Myocyte (in vitro differentiated cells): ENCODE measurements around the gene CACNA1B. TPM values are rescaled to one million over a fixed set of nuclear protein-coding genes. Genes with fewer than 3 reads are reported as not detected.
"Not testable (repeated sequence)": the region's sequence is repeated elsewhere in the genome, so short reads cannot be mapped to it uniquely, and the experiment has no call there.

Source experiments
- DNase-seq: peaks from one replicate; pipeline ENCODE4 v3.0.0-alpha.2; 2012; ENCODE audit warnings: low read depth
- total RNA-seq: library from RNA; depleted of rRNA; stranded (reverse); fragments of >200 nt; gene quantifications from 2 replicates; pipeline ENCODE4 v1.2.3, GENCODE V29; 2014

Gene CACNA1B
- total RNA-seq, 1 donor from 2014 or later, result not detected

DNA sequence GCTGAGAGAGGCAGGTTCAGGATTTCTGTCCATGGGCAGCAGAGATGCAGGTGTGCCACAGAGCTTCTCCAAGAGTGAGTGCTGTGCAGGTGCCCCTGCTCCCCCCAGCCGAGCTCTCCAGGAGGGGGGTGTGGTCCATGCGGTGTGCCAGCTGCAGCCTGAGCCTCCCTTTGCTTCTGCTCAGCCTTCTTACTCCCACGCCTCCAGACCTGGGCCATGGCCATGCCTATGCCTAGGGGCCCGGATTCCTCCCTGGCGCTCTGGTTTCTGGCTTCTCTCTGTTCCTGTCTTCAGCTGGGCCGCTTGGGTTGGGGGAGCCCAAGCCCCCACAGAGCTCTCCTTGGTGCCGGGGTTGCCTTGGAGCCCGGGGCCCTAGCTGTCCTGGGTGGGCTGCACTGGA, 133.3 kb downstream of the CACNA1B start:
- DNase-seq, result no peak

DNA sequence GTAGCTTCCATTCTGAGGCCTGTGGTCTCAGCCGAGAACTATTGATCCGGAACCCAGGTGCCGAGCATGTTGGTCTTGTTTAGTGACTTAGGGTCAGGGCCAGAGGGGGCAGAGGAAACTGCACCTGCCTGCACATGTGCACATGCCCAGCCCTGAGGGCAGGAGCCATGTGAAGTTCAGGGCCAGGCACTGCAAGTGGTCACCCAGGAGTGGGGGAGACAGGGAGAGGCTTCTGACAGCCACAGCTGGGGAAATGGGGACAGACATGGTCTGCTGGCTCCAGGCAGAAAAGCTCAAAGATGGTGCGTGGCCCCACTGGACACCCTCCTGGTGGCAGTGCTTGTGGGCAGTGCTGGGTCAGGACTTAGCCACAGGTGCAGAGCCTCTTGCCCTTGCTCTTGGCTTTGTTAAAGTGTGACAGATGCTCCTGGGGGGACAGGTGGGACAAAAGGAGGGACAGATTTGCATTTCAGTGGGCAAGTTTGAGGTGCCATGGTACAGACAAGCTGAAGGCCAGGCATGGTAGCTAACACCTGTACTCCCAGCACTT, 134.4 kb downstream of the CACNA1B start:
- no peak for DNase-seq

DNA sequence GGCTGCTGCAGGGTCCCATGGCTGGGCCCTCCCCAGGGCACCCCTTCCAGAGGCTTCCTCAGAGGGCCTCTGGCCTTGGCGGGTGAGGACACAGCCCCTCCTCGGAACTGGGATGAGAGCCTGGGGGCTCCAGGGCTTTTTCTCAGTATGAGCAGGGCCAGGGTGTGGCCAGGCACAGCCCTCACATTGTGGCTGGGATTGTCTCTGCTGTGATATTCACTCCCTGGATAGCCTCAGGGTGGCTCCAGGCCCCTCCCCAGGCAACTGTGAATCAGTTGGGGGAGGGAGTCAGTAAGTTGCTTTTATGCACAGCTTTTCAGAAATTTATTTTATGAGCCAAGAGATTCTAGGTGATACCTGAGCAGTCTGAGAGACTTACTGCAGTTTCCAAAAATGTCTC, 135.7 kb downstream of the CACNA1B start:
- DNase-seq, result no peak

DNA sequence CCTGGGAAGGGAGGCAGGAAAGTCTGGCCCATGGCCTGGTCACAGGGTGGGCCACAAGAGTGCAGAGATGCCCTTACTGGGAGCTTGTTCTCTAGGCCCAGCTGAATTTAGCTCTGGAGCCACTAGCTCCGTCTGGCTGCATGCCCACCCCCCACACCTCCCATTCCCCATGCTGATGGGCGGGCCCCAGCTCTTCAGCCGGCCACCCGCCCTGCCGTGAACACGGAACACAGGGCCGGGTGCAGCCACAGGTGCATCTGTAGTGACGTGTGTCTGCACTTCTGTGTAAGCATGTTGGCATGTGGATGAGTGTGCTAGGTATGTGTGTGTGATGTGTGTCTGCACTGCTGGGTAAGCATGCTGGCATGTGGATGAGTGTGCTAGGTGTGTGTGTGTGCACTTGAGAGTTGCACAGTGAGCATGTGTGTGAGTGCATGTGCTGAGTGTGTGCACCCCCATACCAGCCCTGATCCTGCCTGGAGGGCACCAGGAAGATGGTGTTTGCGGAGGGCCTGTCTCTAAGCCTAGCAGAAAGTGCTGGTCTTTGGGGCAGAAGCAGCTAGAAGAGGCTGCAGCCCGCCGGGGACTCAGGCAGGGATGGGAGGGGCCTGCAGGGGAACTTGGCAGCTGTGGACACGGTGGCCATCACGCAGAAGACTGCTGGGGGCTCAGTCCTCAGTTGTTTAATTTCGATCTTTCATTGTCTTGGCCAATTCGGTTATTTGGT, 136.4 kb downstream of the CACNA1B start:
- no peak for DNase-seq

DNA sequence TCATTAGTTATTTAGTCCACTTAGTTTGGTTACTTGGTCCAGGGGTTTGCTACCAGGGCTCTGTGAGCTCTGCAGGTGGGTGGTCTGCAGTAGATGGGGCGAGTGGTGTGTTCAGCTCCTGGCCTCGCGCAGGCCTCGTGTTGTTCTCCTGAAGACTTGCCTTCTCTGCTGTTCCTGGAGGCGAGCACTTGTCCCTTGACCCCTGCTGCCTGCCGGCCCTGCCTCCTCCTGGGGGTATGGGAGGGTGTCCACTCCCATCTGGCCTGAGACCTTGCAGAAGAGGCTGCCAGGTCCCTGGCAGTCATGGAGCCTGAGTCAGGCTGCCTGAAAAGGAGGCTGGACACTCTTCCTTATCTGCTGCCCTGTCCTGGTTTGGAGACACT, 137.0 kb downstream of the CACNA1B start:
- DNase-seq, result no peak

DNA sequence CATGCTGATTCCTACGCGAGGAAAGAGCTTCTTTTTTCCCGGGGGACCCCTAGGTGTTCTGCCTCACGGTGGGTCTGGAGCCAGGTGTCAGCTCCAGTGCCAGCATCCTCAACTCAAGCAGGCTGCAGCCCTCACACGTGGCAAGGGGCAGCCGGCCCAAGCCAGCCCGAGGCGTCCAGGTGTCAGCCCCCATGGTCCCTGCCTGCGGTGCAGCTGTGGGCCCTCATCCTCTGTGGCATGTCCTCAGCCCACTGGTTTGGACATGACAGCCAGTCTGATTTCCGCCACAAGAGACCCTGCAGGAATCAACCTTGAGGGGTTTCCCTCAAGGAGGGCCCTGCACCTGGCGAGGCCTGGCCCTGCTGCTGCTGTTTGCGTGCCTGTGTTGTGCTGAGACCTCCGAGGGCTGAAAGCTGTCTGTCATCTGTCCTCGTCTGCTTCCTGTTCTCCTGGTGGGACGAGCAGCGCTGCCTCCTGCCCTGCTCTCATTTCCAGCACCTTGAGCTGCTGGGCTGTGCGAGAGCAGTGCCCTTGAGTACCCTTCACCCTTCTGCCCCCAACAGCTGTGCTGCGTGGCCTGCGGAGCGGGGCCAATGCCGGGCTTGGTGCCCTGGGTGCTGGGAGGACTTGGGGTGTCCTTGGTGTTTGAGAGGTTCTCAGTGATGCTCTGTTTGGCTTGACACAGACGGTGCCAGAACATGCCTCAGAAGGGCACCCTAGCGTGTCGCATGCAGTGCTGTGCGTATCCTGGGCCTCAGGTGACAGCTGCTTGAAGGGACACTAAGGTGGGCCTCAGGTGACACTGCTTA, 137.6 kb downstream of the CACNA1B start:
- DNase-seq, result no peak

DNA sequence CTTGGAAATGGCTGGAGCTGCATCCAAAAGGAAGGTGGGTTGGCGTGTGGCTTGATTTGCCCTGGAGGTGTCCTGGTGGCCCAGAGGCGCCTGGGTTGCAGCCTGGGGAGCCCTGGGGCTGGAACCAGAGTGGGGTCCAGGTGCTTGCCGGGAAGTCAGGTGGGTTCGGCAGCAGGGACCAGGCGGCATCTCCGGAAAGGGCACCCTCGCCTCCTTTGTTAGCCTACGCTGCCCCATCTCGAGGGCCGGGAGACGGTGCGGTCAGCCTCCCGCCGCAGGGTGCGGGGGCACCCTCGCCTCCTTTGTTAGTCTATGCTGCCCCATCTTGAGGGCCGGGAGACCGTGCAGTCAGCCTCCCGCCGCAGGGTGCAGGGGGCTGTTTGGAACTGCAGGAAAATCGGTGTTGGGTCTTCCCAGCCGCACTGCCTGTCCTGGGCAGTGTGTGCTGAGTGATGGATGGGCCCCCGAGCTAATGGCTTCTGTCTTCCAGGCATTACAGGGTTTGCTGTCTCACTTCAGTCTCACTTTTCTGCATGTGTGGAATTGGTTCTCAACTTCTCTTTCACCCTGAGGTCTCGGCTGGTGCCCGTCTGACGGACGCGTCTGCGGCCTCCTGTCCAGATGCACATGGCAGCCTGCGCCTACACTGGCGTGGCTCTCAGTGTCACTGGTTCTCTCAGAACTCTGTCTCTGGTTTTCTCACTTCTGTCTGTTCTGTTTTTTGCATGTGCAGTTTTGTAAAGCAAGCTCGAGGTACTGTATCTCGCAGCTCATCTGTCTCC, 139.0 kb downstream of the CACNA1B start:
- DNase-seq, result no peak

DNA sequence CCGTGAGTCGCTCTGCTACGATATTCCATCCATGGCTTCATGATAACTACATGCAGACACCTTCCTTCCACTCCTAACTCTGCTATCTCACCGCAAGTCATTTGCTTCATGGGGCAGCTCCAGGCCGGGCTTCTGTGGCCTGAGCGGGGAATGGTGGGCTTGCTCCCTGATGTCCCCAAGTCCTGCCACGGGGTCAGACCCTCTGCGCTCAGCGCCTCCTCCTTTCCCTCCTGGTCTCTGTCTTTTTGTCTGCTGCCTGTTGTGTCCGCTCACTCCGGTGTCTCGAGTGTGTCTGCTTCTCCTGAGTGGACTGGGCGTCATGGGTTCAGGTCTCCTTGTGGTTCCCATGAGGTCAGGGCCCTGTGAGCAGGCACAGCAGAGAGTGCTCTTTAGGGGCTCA, 139.6 kb downstream of the CACNA1B start:
- DNase-seq, result no peak

DNA sequence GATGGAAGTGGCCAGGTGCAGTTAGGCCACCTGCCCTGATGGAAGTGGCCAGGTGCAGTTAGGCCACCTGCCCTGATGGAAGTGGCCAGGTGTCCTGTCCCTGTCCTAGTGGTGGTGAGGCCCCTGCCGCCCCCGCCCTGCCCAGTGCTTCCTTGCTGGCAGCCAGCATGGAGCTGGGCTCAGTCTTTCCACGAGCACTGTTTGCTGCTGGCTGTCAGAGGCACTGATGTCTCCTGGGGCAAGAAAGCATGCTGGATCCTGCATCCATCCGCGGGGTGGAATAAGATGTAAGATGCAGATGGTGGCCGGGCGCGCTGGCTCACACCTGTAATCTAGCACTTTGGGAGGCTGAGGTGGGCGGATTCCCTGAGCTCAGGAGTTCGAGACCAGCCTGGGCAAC, 141.9 kb downstream of the CACNA1B start:
- not testable (repeated sequence) for DNase-seq

DNA sequence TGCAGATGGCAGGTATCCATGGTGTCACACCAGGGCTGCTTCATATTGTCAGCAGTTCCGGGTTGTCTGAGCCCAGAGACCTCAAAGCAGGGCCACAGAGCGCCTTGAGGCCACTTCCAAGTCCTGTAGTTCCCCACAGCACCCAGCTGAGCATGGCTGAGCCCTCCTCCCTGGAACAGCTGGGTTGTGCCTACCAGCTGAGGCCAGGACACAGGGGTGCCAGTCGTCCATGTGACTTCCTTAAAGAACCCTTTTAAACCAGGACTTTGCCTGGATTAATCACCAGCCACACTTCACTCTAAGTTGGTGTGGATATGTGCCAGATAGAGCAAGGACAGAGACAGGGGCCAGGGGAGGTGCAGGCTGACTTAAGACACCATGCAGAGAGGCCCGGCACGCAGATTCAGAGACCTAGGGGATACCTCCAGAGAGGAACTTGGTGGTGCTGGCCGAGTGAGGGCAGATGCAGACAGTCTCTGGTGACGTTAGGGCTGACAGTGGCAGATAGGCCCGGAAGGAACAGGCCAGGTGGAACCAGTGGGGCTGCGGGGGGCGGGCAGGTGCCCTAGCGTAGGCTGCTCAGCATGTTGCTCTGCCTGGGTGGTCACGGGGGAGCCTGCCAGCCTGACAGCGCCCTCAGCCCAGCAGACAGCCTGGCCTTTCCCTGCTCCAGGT, 142.7 kb downstream of the CACNA1B start:
- no peak for DNase-seq

DNA sequence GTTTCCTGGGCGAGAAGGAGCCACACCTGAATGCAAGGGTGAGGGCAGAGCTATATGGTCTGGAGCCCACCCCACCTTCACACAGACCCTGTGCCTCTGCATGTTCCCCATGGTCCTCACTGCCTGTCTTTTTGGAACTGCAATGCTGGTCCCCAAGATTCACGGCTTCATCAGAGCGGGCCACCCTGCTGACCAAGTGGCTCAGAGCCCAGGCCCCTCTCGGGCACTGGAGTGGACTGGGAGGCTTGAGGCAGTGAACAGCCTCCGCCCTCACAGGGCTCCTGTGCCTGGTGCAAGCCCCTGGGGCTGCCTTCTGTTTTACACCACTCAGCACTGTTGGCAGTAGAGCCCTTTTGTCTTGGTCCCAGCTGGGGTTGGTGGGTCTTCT, 143.2 kb downstream of the CACNA1B start:
- no peak for DNase-seq

DNA sequence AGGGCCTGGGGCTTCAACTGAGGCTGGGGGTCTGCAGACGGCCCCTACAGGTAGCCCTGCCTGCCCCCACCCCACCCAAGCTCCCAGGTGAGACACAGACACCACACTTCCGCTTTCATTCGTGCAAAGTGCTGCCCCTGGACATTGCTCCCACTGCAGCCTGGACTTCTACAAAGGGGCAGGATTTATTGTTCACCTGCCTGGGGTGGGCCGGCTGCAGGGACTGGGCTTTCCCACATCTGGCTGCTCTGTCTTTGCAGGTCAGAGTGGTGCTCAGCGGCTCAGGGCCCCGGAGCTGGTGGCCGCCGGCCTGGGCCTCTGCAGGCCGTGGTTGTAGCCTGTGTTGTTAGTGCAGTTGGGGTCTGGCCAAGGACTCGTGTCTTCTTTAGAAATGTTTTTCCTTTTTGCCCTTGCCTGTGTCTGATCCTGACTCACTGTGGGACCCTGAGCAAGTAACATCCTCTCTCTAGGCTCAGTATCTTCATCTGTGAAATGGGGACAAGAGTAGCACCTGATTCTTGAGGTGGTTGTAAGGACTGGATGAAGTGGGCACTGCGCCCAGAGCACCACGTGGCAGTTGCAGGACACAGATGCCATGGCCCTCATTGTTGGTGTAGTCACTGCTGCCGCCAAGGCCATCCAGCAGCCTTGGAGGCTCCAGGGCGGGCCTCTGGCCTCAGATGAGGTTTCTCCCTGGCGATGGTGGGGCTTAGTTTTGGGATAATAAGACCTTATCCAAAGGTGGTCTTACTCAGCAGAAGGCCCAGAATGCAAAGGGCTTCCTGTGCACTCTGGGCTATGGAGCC, 143.9 kb downstream of the CACNA1B start:
- DNase-seq, result no peak

DNA sequence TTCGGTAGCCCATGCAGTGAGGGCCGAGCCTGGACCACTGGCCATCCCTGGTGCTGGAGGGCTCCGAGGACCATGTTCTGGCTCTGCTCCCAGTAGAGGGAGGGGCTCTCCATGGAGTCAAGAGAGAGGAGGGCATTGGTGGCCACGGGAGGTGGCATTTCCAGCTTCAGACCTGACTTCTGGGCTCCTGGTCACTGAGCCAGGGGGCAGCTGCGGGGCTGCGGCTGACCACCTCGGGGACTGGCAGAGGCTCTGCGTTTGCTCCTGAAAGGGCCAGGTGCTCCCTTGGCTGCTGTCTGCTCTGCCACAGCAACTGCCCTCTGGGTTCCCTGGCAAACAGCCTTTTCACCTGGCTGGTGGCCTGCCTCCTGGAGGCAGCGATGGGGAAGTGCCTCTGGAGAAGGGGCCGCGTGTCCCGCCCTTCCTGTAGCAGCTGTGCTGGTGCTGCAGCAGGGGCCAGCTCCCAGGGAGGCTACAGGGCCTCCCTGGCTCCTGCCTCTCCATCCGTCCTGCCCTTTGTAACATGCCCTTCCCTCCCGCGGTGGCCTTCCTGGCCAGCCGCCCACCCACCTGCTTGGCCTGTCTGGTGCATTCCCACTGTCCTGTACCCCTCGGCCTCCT, 144.6 kb downstream of the CACNA1B start:
- no peak for DNase-seq

DNA sequence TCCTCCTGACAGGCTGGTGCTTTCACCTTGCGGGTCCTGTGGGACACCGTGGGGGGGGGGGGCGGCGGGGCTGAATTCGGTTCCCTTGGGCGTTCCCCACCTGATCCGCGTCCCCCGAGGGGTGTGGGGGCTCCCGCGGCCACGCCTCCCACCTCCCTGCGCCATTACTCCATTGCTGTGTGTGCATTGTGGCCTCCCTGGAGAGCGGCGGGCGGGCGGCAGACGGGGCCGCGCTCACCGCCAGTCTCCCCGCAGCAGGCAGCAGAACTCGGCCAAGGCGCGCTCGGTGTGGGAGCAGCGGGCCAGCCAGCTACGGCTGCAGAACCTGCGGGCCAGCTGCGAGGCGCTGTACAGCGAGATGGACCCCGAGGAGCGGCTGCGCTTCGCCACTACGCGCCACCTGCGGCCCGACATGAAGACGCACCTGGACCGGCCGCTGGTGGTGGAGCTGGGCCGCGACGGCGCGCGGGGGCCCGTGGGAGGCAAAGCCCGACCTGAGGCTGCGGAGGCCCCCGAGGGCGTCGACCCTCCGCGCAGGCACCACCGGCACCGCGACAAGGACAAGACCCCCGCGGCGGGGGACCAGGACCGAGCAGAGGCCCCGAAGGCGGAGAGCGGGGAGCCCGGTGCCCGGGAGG, 145.3 kb downstream of the CACNA1B start:
- DNase-seq, result no peak

DNA sequence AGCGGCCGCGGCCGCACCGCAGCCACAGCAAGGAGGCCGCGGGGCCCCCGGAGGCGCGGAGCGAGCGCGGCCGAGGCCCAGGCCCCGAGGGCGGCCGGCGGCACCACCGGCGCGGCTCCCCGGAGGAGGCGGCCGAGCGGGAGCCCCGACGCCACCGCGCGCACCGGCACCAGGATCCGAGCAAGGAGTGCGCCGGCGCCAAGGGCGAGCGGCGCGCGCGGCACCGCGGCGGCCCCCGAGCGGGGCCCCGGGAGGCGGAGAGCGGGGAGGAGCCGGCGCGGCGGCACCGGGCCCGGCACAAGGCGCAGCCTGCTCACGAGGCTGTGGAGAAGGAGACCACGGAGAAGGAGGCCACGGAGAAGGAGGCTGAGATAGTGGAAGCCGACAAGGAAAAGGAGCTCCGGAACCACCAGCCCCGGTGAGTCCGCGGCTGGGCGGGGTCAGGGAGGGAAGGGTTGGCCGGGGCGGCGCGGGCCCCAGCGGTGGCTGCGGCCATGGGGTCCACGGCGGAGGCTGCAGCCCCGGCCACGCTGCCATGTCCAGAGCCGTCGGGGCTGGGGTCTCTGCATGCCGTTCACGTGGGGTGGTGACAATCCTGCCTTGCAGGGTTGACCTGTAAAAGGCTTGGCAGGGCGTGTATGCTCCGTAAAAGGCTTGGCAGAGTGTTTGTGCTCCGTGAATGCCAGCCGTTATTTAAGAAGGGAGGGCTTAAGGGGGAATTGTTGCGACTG, 146.0 kb downstream of the CACNA1B start:
- no peak for DNase-seq

DNA sequence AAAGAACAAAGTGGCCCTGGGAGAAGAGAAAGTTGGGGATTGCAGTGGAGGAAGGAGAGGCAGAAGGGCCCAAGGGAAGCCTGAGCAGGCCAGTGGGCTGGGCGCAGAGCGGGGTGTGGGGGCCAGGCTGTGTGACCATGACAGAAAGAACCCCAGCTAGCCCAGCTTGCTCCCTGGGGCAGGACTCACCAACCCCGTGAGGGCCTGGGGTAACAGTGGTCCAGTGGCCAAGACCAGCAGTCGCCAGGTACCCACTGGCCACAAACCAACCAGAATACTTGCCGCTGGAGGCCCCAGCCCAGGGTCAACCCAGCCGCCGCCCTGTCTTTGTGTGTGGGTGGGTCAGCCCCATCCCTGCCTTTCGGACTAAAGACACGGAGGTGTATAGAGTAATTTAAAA, 146.5 kb downstream of the CACNA1B start:
- DNase-seq, result no peak

DNA sequence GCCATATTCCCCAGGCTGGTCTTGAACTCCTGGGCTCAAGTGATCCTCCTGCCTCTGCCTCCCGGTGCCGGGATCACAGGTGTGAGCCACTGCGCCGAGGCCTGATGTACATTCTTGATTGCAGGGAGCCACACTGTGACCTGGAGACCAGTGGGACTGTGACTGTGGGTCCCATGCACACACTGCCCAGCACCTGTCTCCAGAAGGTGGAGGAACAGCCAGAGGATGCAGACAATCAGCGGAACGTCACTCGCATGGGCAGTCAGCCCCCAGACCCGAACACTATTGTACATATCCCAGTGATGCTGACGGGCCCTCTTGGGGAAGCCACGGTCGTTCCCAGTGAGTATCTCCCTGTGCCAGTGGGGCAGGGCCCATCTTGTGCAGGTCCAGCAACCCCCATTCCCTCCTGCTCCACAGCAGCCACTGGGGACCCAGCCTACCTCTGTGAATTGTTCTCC, 147.3 kb downstream of the CACNA1B start:
- DNase-seq, result no peak

DNA sequence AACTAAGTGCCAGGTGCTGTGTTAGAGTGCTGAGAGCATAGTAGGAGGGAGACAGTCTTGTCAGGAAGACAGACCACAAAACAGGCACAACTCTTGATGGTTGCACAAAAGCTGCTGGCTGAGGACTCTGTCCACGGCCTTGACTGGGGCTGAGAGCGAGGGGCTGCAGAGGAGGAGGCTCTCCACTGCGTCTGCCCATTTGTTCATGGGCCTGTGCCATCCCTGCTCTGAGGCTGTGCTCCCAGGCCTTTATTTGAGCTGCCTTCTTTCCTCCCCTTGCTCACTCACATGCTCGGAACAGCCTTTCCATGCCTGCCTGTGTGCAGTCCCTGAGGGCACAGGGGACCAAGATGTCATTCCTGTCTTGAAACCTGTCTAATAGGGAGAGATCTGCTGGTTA, 147.8 kb downstream of the CACNA1B start:
- DNase-seq, result no peak

DNA sequence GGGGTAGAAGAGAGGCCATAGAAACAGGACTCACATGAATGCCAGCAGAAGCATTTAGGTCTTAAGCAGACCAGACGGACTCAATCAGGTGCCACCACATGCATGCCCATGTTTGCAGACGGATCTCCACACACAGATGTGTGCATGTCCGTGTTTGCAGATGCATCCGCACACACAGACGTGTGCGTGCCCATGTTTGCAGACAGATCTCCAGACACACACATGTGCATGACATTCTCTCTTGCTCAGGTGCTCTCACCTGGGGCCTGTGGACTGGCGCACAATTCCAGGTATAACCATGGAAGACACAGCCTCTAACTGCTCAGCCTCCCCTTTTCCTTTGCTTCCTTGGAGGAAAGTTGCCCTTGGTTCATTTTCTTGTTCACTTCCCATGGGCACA, 148.3 kb downstream of the CACNA1B start:
- no peak for DNase-seq
